K562 (cell line): Measurements from ENCODE around the gene VASH1. TPM values are rescaled to one million over a fixed set of nuclear protein-coding genes. Genes with fewer than 3 reads are reported as not detected.

ENCODE experiments used
- ATAC-seq: fragments of 200-7000 bp; cut with Tn5 transposase; 3 replicates; pipeline ENCODE4 v1.9.1; 2020; ENCODE audit warnings: moderate library complexity
- BruUV-seq: library from RNA; stranded (reverse); fragments of 400-500 nt; replicated peaks from 2 replicates; lab custom pipeline; 2021; lab: Mats Ljungman, UMichigan
- CTCF ChIA-PET: fragments of 300-600 bp; formaldehyde crosslinking; extraction: SDS; loops from one replicate; lab custom pipeline; 2021; ENCODE audit warnings: low intra/inter-chr PET ratio; lab: Yijun Ruan, JAX
- POLR2A ChIA-PET: fragments of 300-600, 350-650 bp; sonication (Branson Sonifier 250); formaldehyde crosslinking; extraction: SDS; loops from one replicate; lab custom pipeline; 2021; ENCODE audit warnings: antibody characterized with exemption, inconsistent platforms; lab: Yijun Ruan, JAX
- DNase-seq, 4 experiments: peaks; one replicate each; pipeline versions ENCODE4 v3.0.0 to v3.0.0-alpha.2; 2011 to 2018; ENCODE audit warnings: low spot score in 3 of 4, mixed read lengths in 3 of 4; ENCODE audit errors: extremely low read depth in 1 of 4
- FAIRE-seq: peaks from 2 replicates; lab custom pipeline; 2011; peaks lifted over from hg19 to GRCh38; lab: Jason Lieb, UNC
- H2AFZ ChIP-seq: 2 replicates; pipeline ENCODE4 v1.6.0; 2011; ENCODE audit warnings: low read depth, low read length, control low read depth, inconsistent platforms
- H3K27ac ChIP-seq: fragments of 200-600 bp; 3 replicates; pipeline ENCODE4 v1.8.0; 2011; ENCODE audit warnings: low read depth, mild to moderate bottlenecking, control low read depth, inconsistent platforms, low read length, moderate library complexity, mixed read lengths; ENCODE audit errors: extremely low read depth
- H3K27me3 ChIP-seq, 2 experiments: fragments of 300-600 bp in 1 of 2; 2 replicates in 1 of 2; 3 replicates in 1 of 2; pipeline versions ENCODE4 v1.6.0 to v1.8.0; 2011; ENCODE audit warnings: inconsistent platforms in 2 of 2, low read length in 2 of 2, mild to moderate bottlenecking in 1 of 2, mixed read lengths in 1 of 2, moderate library complexity in 1 of 2; ENCODE audit not compliant: control insufficient read depth in 2 of 2, insufficient read depth in 2 of 2
- H3K36me3 ChIP-seq: fragments of 300-600 bp; 3 replicates; pipeline ENCODE4 v1.8.0; 2011; ENCODE audit warnings: mild to moderate bottlenecking, low read length, inconsistent platforms; ENCODE audit not compliant: control insufficient read depth, insufficient read depth
- H3K4me1 ChIP-seq, 2 experiments: fragments of 200-600 bp in 1 of 2; replicated peaks in 1 of 2; 2 replicates in 1 of 2; 3 replicates in 1 of 2; pipeline versions ENCODE4 v1.5.1 to v1.8.0; 2011; ENCODE audit warnings: inconsistent platforms in 2 of 2, low read length in 2 of 2, mild to moderate bottlenecking in 1 of 2, mixed read lengths in 1 of 2, moderate library complexity in 1 of 2; ENCODE audit not compliant: control insufficient read depth in 2 of 2, insufficient read depth in 2 of 2
- H3K4me2 ChIP-seq: 2 replicates; pipeline ENCODE4 v1.6.1; 2011; ENCODE audit warnings: low read length, control low read depth, inconsistent platforms, mixed read lengths; ENCODE audit not compliant: insufficient read depth
- H3K4me3 ChIP-seq: fragments of 200-600 bp; sonication (generic), shearing (Covaris generic); 2 replicates; pipeline ENCODE4 v1.5.1; 2016; ENCODE audit warnings: control low read depth, inconsistent platforms
- H3K79me2 ChIP-seq: fragments of 200-600 bp; 3 replicates; pipeline ENCODE4 v1.8.0; 2011; ENCODE audit warnings: low read length, inconsistent platforms; ENCODE audit not compliant: control insufficient read depth, insufficient read depth
- H3K9ac ChIP-seq, 2 experiments: 2 replicates each; pipeline versions ENCODE4 v1.6.0 to v1.6.1; 2011; ENCODE audit warnings: low read depth in 2 of 2, low read length in 2 of 2, control low read depth in 1 of 2, inconsistent platforms in 1 of 2, mild to moderate bottlenecking in 1 of 2, mixed read lengths in 1 of 2; ENCODE audit not compliant: insufficient read depth in 1 of 2
- H3K9me1 ChIP-seq: one replicate; pipeline ENCODE4 v1.6.0; 2011; ENCODE audit warnings: inconsistent platforms, mild to moderate bottlenecking, low read length, moderate library complexity; ENCODE audit not compliant: control insufficient read depth, insufficient read depth
- H3K9me3 ChIP-seq: replicated peaks from 2 replicates; pipeline ENCODE4 v1.5.1; 2011; ENCODE audit warnings: low read depth, low read length, inconsistent platforms; ENCODE audit not compliant: control insufficient read depth, insufficient read depth
- H4K20me1 ChIP-seq: replicated peaks from 2 replicates; pipeline ENCODE4 v1.6.1; 2011; ENCODE audit warnings: low read length, inconsistent platforms, mixed read lengths; ENCODE audit not compliant: control insufficient read depth, insufficient read depth
- CBFA2T3 ChIP-seq: fragments of 450-650 bp; IDR thresholded peaks from 2 replicates; pipeline ENCODE4 v1.6.1; 2017
- CEBPB ChIP-seq: fragments of 450-650 bp; IDR thresholded peaks from 2 replicates; pipeline ENCODE4 v1.6.1; 2016; ENCODE audit warnings: missing genetic modification characterization, missing compliant biosample characterization
- E2F8 ChIP-seq: fragments of 450-650 bp; IDR thresholded peaks from 2 replicates; pipeline ENCODE4 v1.7.1; 2018; ENCODE audit warnings: mild to moderate bottlenecking, low read depth; ENCODE audit not compliant: partially characterized antibody
- GTF2A2 ChIP-seq: IDR thresholded peaks from 2 replicates; pipeline ENCODE4 v1.6.1; 2016; ENCODE audit warnings: mild to moderate bottlenecking, missing genetic modification characterization, missing compliant biosample characterization
- MAFK ChIP-seq: IDR thresholded peaks from 2 replicates; pipeline ENCODE4 v1.6.1; 2011; ENCODE audit warnings: low read length, improper control_type of control experiment
- NFE2L1 ChIP-seq: fragments of 450-650 bp; IDR thresholded peaks from 2 replicates; pipeline ENCODE4 v1.6.1; 2016; ENCODE audit warnings: missing genetic modification characterization, low read depth, mild to moderate bottlenecking, missing compliant biosample characterization, moderate library complexity, borderline replicate concordance
- NR4A1 ChIP-seq, 2 experiments: fragments of 250-450 bp in 1 of 2; fragments of 450-650 bp in 1 of 2; sonication (Bioruptor Pico) in 1 of 2; IDR thresholded peaks; 2 replicates each; pipeline versions ENCODE4 v1.4.0 to v1.6.1; 2016 to 2020; ENCODE audit warnings: mild to moderate bottlenecking in 2 of 2, missing compliant biosample characterization in 1 of 2, missing genetic modification characterization in 1 of 2, moderate library complexity in 1 of 2
- SRSF3 ChIP-seq: fragments of 200-400 bp; formaldehyde crosslinking; IDR thresholded peaks from 2 replicates; pipeline ENCODE4 v1.6.1; 2016; ENCODE audit warnings: mild to moderate bottlenecking, low read length, moderate library complexity; ENCODE audit not compliant: insufficient read depth
- ZNF444 ChIP-seq: fragments of 250-450 bp; sonication (Bioruptor Pico); IDR thresholded peaks from 2 replicates; pipeline ENCODE4 v1.4.0; 2020; ENCODE audit warnings: mild to moderate bottlenecking, moderate library complexity
- WGBS: fragments of 100-300 bp; shearing (Covaris generic); methylation state at CpG from one replicate; pipeline ENCODE4 v1.1.6; 2016; ENCODE audit warnings: low coverage, mixed read lengths; ENCODE audit not compliant: insufficient coverage; ENCODE audit errors: missing lambda C conversion rate; 5-methylcytosine and 5-hydroxymethylcytosine counted together
- in situ Hi-C: fragments of 300-500 bp; cut with MboI; formaldehyde crosslinking; loops from 4 replicates; pipeline ENCODE4 v1.15.0; 2018; ENCODE audit warnings: inconsistent platforms, mixed read lengths
- intact Hi-C: fragments of 100-400 bp; cut with micrococcal nuclease; formaldehyde crosslinking; loops from 2 replicates; pipeline ENCODE4 v1.14.2; 2022
- polyA plus RNA-seq, 8 experiments: library from polyadenylated mRNA; depleted of rRNA in 4 of 8; stranded (reverse) in 5 of 8; unstranded in 3 of 8; fragments of >200 nt; fragmentation: Nextera tagmentation in 2 of 8; fragmentation: Illumina TruSeq in 1 of 8; extraction: Ambion mirVana in 2 of 8; extraction: Trizol in 1 of 8; gene quantifications; 2 replicates each; pipeline versions ENCODE4 v1.2.1 to v1.2.3, GENCODE V29; 2011 to 2014; ENCODE audit warnings: inconsistent platforms in 1 of 8, missing spikeins in 1 of 8
- total RNA-seq, 7 experiments: library from RNA; depleted of rRNA in 6 of 7; stranded (reverse); fragments of >200 nt in 6 of 7; fragmentation: Illumina TruSeq in 2 of 7; extraction: Trizol in 2 of 7; gene quantifications; 2 replicates each; pipeline versions ENCODE4 v1.2.1 to v1.2.3, GENCODE V29; 2011 to 2021; ENCODE audit warnings: low replicate concordance in 1 of 7
- TF ChIP-seq, protein P1 (sequence below): fragments of 250-450 bp; sonication (Bioruptor Pico); IDR thresholded peaks from 2 replicates; pipeline ENCODE4 v1.8.0; 2021; ENCODE audit warnings: moderate library complexity, mild to moderate bottlenecking, inconsistent platforms
- TF ChIP-seq, protein P2 (sequence below): sonication (generic); formaldehyde crosslinking; IDR thresholded peaks from 2 replicates; pipeline ENCODE4 v1.8.0; 2022; ENCODE audit warnings: mild to moderate bottlenecking, missing genetic modification reagents

VASH1 gene
- total and polyA plus RNA-seq, 9 of the 15 experiments (the other 6 are each of a cell fraction or from before 2014, with no cell fraction given) = 0.01 to 0.43 (median 0.13) TPM; not detected in 1

- no peak overlapping the region for H3K27ac ChIP-seq
- FAIRE-seq (no peak), ATAC-seq (no peak), DNase-seq (no peak)
- peak overlapping the region; percentile 45; the same call in 1 of the 2 replicates for H2AFZ ChIP-seq
- no peak overlapping the region for H3K9ac ChIP-seq
- TF ChIP-seq NFE2L1 (no peak), ZNF444 (no peak), NR4A1 (CRISPR knock-in tag; IDR thresholded peaks at IDR 0.05) (no peak), NR4A1 (tag; IDR thresholded peaks at IDR 0.05) (no peak), GTF2A2 (tag) (no peak), SRSF3 (no peak), MAFK (no peak), CEBPB (tag) (no peak), CBFA2T3 (no peak), E2F8 (no peak)
- TF ChIP-seq, protein P1, sequence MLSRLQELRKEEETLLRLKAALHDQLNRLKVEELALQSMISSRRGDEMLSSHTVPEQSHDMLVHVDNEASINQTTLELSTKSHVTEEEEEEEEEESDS (CRISPR knock-in tag) = no peak
- TF ChIP-seq, protein P2, sequence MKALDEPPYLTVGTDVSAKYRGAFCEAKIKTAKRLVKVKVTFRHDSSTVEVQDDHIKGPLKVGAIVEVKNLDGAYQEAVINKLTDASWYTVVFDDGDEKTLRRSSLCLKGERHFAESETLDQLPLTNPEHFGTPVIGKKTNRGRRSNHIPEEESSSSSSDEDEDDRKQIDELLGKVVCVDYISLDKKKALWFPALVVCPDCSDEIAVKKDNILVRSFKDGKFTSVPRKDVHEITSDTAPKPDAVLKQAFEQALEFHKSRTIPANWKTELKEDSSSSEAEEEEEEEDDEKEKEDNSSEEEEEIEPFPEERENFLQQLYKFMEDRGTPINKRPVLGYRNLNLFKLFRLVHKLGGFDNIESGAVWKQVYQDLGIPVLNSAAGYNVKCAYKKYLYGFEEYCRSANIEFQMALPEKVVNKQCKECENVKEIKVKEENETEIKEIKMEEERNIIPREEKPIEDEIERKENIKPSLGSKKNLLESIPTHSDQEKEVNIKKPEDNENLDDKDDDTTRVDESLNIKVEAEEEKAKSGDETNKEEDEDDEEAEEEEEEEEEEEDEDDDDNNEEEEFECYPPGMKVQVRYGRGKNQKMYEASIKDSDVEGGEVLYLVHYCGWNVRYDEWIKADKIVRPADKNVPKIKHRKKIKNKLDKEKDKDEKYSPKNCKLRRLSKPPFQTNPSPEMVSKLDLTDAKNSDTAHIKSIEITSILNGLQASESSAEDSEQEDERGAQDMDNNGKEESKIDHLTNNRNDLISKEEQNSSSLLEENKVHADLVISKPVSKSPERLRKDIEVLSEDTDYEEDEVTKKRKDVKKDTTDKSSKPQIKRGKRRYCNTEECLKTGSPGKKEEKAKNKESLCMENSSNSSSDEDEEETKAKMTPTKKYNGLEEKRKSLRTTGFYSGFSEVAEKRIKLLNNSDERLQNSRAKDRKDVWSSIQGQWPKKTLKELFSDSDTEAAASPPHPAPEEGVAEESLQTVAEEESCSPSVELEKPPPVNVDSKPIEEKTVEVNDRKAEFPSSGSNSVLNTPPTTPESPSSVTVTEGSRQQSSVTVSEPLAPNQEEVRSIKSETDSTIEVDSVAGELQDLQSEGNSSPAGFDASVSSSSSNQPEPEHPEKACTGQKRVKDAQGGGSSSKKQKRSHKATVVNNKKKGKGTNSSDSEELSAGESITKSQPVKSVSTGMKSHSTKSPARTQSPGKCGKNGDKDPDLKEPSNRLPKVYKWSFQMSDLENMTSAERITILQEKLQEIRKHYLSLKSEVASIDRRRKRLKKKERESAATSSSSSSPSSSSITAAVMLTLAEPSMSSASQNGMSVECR = no peak
- no peak overlapping the region for H3K4me2 ChIP-seq
- H4K20me1 ChIP-seq = no peaks in the 10 kb centered on the region
- H3K79me2 ChIP-seq = no peaks in the 10 kb centered on the region
- H3K4me1 ChIP-seq = peaks cover 0 to 5% of the 10 kb centered on the region in 2 experiments; a peak in 3 of 5 replicates
- H3K36me3 ChIP-seq = no peaks in the 10 kb centered on the region
- intact Hi-C loops (no loop called here), in situ Hi-C loops (loop anchor here (10.0 to 25.0 kb wide), 2 partner anchors 145 to 343 kb away; no protein-coding TSS in a partner anchor)
- BruUV-seq = no TSS peak
- 41% methylated on average over 7 of the region's 9 CpGs for WGBS
- no peaks in the 10 kb centered on the region for H3K9me3 ChIP-seq
- no peaks in the 10 kb centered on the region for H3K27me3 ChIP-seq
- POLR2A ChIA-PET = no interaction called here
- no peak overlapping the region for H3K4me3 ChIP-seq
- H3K9me1 ChIP-seq = no peaks in the 10 kb centered on the region
- CTCF ChIA-PET = no interaction called here
These were observed 41.6 kb upstream of the VASH1 start for GRCh38 chr14:76719666-76720065.
